MCF 10A (cell line): Measurements from ENCODE around the gene TMEM38A. TPM values are rescaled to one million over a fixed set of nuclear protein-coding genes. Genes with fewer than 3 reads are reported as not detected.
A peak's percentile ranks its signal among the peaks of the same experiment; 100 is the strongest.
"Not testable (repeated sequence)": the region's sequence is repeated elsewhere in the genome, so short reads cannot be mapped to it uniquely, and the experiment has no call there.

Experiments
- BruUV-seq: library from RNA; stranded (reverse); fragments of 400-500 nt; replicated peaks from 2 replicates; lab custom pipeline; 2021; lab: Mats Ljungman, UMichigan
- CTCF ChIA-PET: fragments of 300-600 bp; sonication (Branson Sonifier 250); formaldehyde crosslinking; extraction: SDS; loops from one replicate; lab custom pipeline; 2021; ENCODE audit warnings: antibody characterized with exemption, inconsistent platforms; lab: Yijun Ruan, JAX
- POLR2A ChIA-PET: fragments of 300-600, 350-650 bp; sonication (Branson Sonifier 250); formaldehyde crosslinking; extraction: SDS; loops from one replicate; lab custom pipeline; 2020; ENCODE audit warnings: antibody characterized with exemption, inconsistent platforms; lab: Yijun Ruan, JAX
- DNase-seq: peaks from one replicate; pipeline ENCODE4 v3.0.0-alpha.2; 2018; ENCODE audit not compliant: unreplicated experiment
- H3K27ac Mint-ChIP-seq: one replicate; pipeline ENCODE4 v1.8.0; 2022; ENCODE audit warnings: mild to moderate bottlenecking, low read depth, mixed read lengths; ENCODE audit not compliant: unreplicated experiment
- H3K27me3 Mint-ChIP-seq: one replicate; pipeline ENCODE4 v1.8.0; 2022; ENCODE audit warnings: mixed read lengths; ENCODE audit not compliant: insufficient read depth, unreplicated experiment
- H3K36me3 Mint-ChIP-seq: one replicate; pipeline ENCODE4 v1.8.0; 2022; ENCODE audit warnings: mild to moderate bottlenecking, moderate library complexity, mixed read lengths; ENCODE audit not compliant: insufficient read depth, unreplicated experiment
- H3K4me1 Mint-ChIP-seq: one replicate; pipeline ENCODE4 v1.8.0; 2022; ENCODE audit warnings: mixed read lengths; ENCODE audit not compliant: insufficient read depth, unreplicated experiment
- H3K4me3 Mint-ChIP-seq: one replicate; pipeline ENCODE4 v1.8.0; 2022; ENCODE audit warnings: mild to moderate bottlenecking, moderate library complexity, mixed read lengths; ENCODE audit not compliant: unreplicated experiment
- H3K9me3 Mint-ChIP-seq: one replicate; pipeline ENCODE4 v1.8.0; 2022; ENCODE audit warnings: mixed read lengths; ENCODE audit not compliant: unreplicated experiment
- CTCF ChIP-seq: fragments of 200-600 bp; IDR thresholded peaks from one replicate; pipeline ENCODE4 v1.8.0; 2022; ENCODE audit warnings: antibody characterized with exemption, mild to moderate bottlenecking; ENCODE audit not compliant: unreplicated experiment
- intact Hi-C: fragments of 100-400 bp; cut with micrococcal nuclease; formaldehyde crosslinking; loops from 2 replicates; pipeline ENCODE4 v1.14.1; 2022
- total RNA-seq: library from RNA; stranded (reverse); gene quantifications from 2 replicates; pipeline ENCODE4 v1.2.3, GENCODE V29; 2022

TMEM38A gene
- total RNA-seq, 1 experiment from 2014 or later: 2.1 TPM

GRCh38 chr19:16702123-16702522, 41.2 kb downstream of the TMEM38A start:
- Mint-ChIP-seq H3K9me3 (no peaks in the 10 kb centered on the region), H3K27ac (no peak overlapping the region), H3K4me3 (no peak overlapping the region), H3K4me1 (peaks cover 10% of the 10 kb centered on the region), H3K27me3 (no peaks in the 10 kb centered on the region), H3K36me3 (no peaks in the 10 kb centered on the region)
- DNase-seq: peak; percentile 93
- CTCF ChIA-PET: interaction anchor here (0.6 to 1.1 kb wide), 4 partner anchors 39 to 375 kb away, joined by 3 to 4 read pairs (median 3); no protein-coding TSS in a partner anchor
- POLR2A ChIA-PET: interaction anchor here (0.6 to 2.3 kb wide), 9 partner anchors 16 to 184 kb away, joined by 3 to 11 read pairs (median 3); partner anchors contain the start of gene TMEM38A
- no peak for TF ChIP-seq CTCF
- intact Hi-C loops: no loop called here
- BruUV-seq: no TSS peak

GRCh38 chr19:16703677-16704076, 42.7 kb downstream of the TMEM38A start:
- Mint-ChIP-seq H3K4me1 (peaks cover 10% of the 10 kb centered on the region), H3K9me3 (no peaks in the 10 kb centered on the region), H3K36me3 (no peaks in the 10 kb centered on the region), H3K4me3 (no peak overlapping the region), H3K27ac (peak overlapping the region; percentile 52), H3K27me3 (no peaks in the 10 kb centered on the region)
- intact Hi-C loops: no loop called here
- ChIA-PET CTCF (interaction anchor here (0.6 to 1.9 kb wide), 3 partner anchors 11 to 363 kb away, joined by 3 to 10 read pairs (median 3); no protein-coding TSS in a partner anchor), POLR2A (interaction anchor here (0.6 to 2.3 kb wide), 3 partner anchors 15 to 43 kb away, joined by 3 to 11 read pairs (median 3); partner anchors contain the start of gene TMEM38A)
- DNase-seq: no peak
- no TSS peak for BruUV-seq
- no peak for TF ChIP-seq CTCF

- H3K27ac Mint-ChIP-seq, BruUV-seq, H3K4me3 Mint-ChIP-seq, H3K27me3 Mint-ChIP-seq, H3K36me3 Mint-ChIP-seq, H3K4me1 Mint-ChIP-seq, intact Hi-C loops, DNase-seq, H3K9me3 Mint-ChIP-seq: not testable (repeated sequence)
- ChIA-PET POLR2A (interaction anchor here (0.6 kb wide), 1 partner anchor 132 kb away, joined by 3 read pairs; no protein-coding TSS in a partner anchor), CTCF (interaction anchor here (0.7 kb wide), 1 partner anchor 60 kb away, joined by 3 read pairs; no protein-coding TSS in a partner anchor)
These were observed 49.9 kb downstream of the TMEM38A start for GRCh38 chr19:16710870-16711269.

GRCh38 chr19:16712295-16712694, 51.4 kb downstream of the TMEM38A start:
- H3K27me3 Mint-ChIP-seq, BruUV-seq, DNase-seq, H3K4me3 Mint-ChIP-seq, intact Hi-C loops, H3K4me1 Mint-ChIP-seq, H3K27ac Mint-ChIP-seq, H3K9me3 Mint-ChIP-seq, H3K36me3 Mint-ChIP-seq: not testable (repeated sequence)
- ChIA-PET CTCF (interaction anchor here (0.6 to 0.9 kb wide), 2 partner anchors 382 to 1855 kb away, joined by 5 read pairs; no protein-coding TSS in a partner anchor), POLR2A (interaction anchor here (1.5 kb wide), 1 partner anchor 52 kb away, joined by 4 read pairs; the partner anchor contains the start of gene SMIM7)

- CTCF ChIA-PET: interaction anchor here (0.5 to 6.9 kb wide), 17 partner anchors 9 to 1004 kb away, joined by 3 to 53 read pairs (median 4); no protein-coding TSS in a partner anchor
- peak; percentile 76 for DNase-seq
- intact Hi-C loops: loop anchor here (1.0 to 2.0 kb wide), 4 partner anchors 57 to 338 kb away; no protein-coding TSS in a partner anchor
- peak overlapping the region; percentile 1 for H3K4me3 Mint-ChIP-seq
- POLR2A ChIA-PET: interaction anchor here (0.7 to 1.7 kb wide), 4 partner anchors 10 to 54 kb away, joined by 3 to 5 read pairs (median 4); partner anchors contain the start of gene TMEM38A
- H3K9me3 Mint-ChIP-seq: no peaks in the 10 kb centered on the region
- no TSS peak for BruUV-seq
- H3K4me1 Mint-ChIP-seq: peaks cover 11% of the 10 kb centered on the region
- no peak overlapping the region for H3K27ac Mint-ChIP-seq
- H3K27me3 Mint-ChIP-seq: no peaks in the 10 kb centered on the region
- H3K36me3 Mint-ChIP-seq: no peaks in the 10 kb centered on the region
- peak; percentile 98 for TF ChIP-seq CTCF
These were observed 53.9 kb downstream of the TMEM38A start for GRCh38 chr19:16714702-16715287.
